Endothelial cell of umbilical vein (primary cell): ENCODE results near the gene CES5A. TPM values are rescaled to one million over a fixed set of nuclear protein-coding genes. Genes with fewer than 3 reads are reported as not detected.

Experiments used
- BruUV-seq: library from RNA; stranded (reverse); fragments of 400-500 nt; replicated peaks from 2 replicates; lab custom pipeline; 2021; lab: Mats Ljungman, UMichigan
- CTCF ChIA-PET: fragments of 300-600, 350-600 bp; sonication (Branson Sonifier 250); formaldehyde crosslinking; loops from one replicate; lab custom pipeline; 2021; ENCODE audit warnings: antibody characterized with exemption, inconsistent platforms; lab: Charles Lee
- POLR2A ChIA-PET: fragments of 300-600, 350-600 bp; sonication (Branson Sonifier 250); formaldehyde crosslinking; loops from one replicate; lab custom pipeline; 2021; ENCODE audit warnings: antibody characterized with exemption, inconsistent platforms; lab: Charles Lee
- DNase-seq: peaks from one replicate; pipeline ENCODE4 v3.0.0-alpha.2; 2011; ENCODE audit warnings: low read depth, low spot score
- FAIRE-seq: peaks from 2 replicates; lab custom pipeline; 2011; peaks lifted over from hg19 to GRCh38; lab: Jason Lieb, UNC
- H2AFZ ChIP-seq: 2 replicates; pipeline ENCODE4 v1.6.0; 2012; ENCODE audit warnings: low read depth, low read length, control low read depth, inconsistent platforms
- H3K27ac ChIP-seq: 2 replicates; pipeline ENCODE4 v1.5.1; 2011; ENCODE audit warnings: low read depth, mild to moderate bottlenecking, control low read depth, low read length, moderate library complexity; ENCODE audit not compliant: insufficient read depth
- H3K27me3 ChIP-seq, 2 experiments: 2 replicates each; pipeline versions ENCODE4 v1.6.0 to v1.6.1; 2011; ENCODE audit warnings: low read length in 2 of 2, mixed read lengths in 1 of 2; ENCODE audit not compliant: control insufficient read depth in 2 of 2, insufficient read depth in 2 of 2
- H3K36me3 ChIP-seq, 2 experiments: 2 replicates in 1 of 2; 3 replicates in 1 of 2; pipeline ENCODE4 v1.5.1; 2011; ENCODE audit warnings: low read length in 2 of 2, mild to moderate bottlenecking in 1 of 2, moderate library complexity in 1 of 2; ENCODE audit not compliant: control insufficient read depth in 2 of 2, insufficient read depth in 2 of 2; ENCODE audit errors: extremely low read depth in 1 of 2
- H3K4me1 ChIP-seq: 3 replicates; pipeline ENCODE4 v1.5.1; 2011; ENCODE audit warnings: mild to moderate bottlenecking, low read length; ENCODE audit not compliant: control insufficient read depth, insufficient read depth; ENCODE audit errors: extremely low read depth
- H3K4me2 ChIP-seq: 2 replicates; pipeline ENCODE4 v1.6.1; 2011; ENCODE audit warnings: low read length, control low read depth, mixed read lengths; ENCODE audit not compliant: insufficient read depth
- H3K4me3 ChIP-seq, 3 experiments: fragments of 200-600 bp in 1 of 3; sonication (generic), shearing (Covaris generic) in 1 of 3; replicated peaks in 1 of 3; 2 replicates each; pipeline ENCODE4 v1.5.1; 2011 to 2016; ENCODE audit warnings: control low read depth in 3 of 3, low read length in 3 of 3, mild to moderate bottlenecking in 2 of 3, inconsistent platforms in 1 of 3, low read depth in 1 of 3, moderate library complexity in 1 of 3; ENCODE audit not compliant: insufficient read depth in 1 of 3
- H3K79me2 ChIP-seq: 2 replicates; pipeline ENCODE4 v1.6.0; 2012; ENCODE audit warnings: low read length, inconsistent platforms; ENCODE audit not compliant: control insufficient read depth, insufficient read depth
- H3K9ac ChIP-seq: replicated peaks from 2 replicates; pipeline ENCODE3; 2011; ENCODE audit warnings: low read length, control low read depth; ENCODE audit not compliant: insufficient read depth; ENCODE audit errors: extremely low read depth
- H3K9me1 ChIP-seq: replicated peaks from 3 replicates; pipeline ENCODE4 v1.6.0; 2011; ENCODE audit warnings: mild to moderate bottlenecking, low read length; ENCODE audit not compliant: control insufficient read depth, insufficient read depth; ENCODE audit errors: extremely low read depth
- H3K9me3 ChIP-seq: replicated peaks from 2 replicates; pipeline ENCODE4 v1.5.1; 2012; ENCODE audit warnings: low read length, inconsistent platforms; ENCODE audit not compliant: control insufficient read depth, insufficient read depth
- H4K20me1 ChIP-seq: replicated peaks from 2 replicates; pipeline ENCODE3; 2011; ENCODE audit warnings: mild to moderate bottlenecking, low read length; ENCODE audit not compliant: control insufficient read depth, insufficient read depth; ENCODE audit errors: extremely low read depth
- EZH2 ChIP-seq: IDR thresholded peaks from 2 replicates; pipeline ENCODE4 v1.6.1; 2012; ENCODE audit warnings: borderline replicate concordance, low read depth, mild to moderate bottlenecking, moderate library complexity, low read length, inconsistent platforms; ENCODE audit not compliant: severe bottlenecking
- FOS ChIP-seq: IDR thresholded peaks from 2 replicates; pipeline ENCODE4 v1.6.1; 2011; ENCODE audit warnings: mild to moderate bottlenecking, low read length, moderate library complexity, borderline replicate concordance; ENCODE audit not compliant: insufficient read depth
- GATA2 ChIP-seq: IDR thresholded peaks from 2 replicates; pipeline ENCODE4 v1.7.0; 2011; ENCODE audit warnings: low read depth, mild to moderate bottlenecking, moderate library complexity, mixed read lengths, low read length; ENCODE audit not compliant: insufficient read length, insufficient read depth
- JUN ChIP-seq: IDR thresholded peaks from 2 replicates; pipeline ENCODE4 v1.6.1; 2011; ENCODE audit warnings: borderline replicate concordance, low read depth; ENCODE audit not compliant: insufficient read length, insufficient read depth
- MYC ChIP-seq: IDR thresholded peaks from one replicate; pipeline ENCODE4 v1.6.1; 2011; ENCODE audit warnings: mild to moderate bottlenecking, low read depth, low read length
- POLR2A ChIP-seq: IDR thresholded peaks from 2 replicates; pipeline ENCODE4 v1.6.1; 2012; ENCODE audit warnings: low read depth, mild to moderate bottlenecking, control low read depth, low read length
- POLR2AphosphoS5 ChIP-seq: IDR thresholded peaks from 2 replicates; pipeline ENCODE4 v1.6.1; 2012; ENCODE audit warnings: low read depth, mild to moderate bottlenecking, control low read depth, low read length, moderate library complexity; ENCODE audit not compliant: insufficient read depth
- dilution Hi-C: fragments of 300-500 bp; cut with MboI; formaldehyde crosslinking; loops from one replicate; pipeline ENCODE4 v1.15.0; 2019; ENCODE audit warnings: low sequenced_read_pairs; ENCODE audit not compliant: extremely low pct_ligation_motif_present
- intact Hi-C: fragments of 100-400 bp; cut with micrococcal nuclease; formaldehyde crosslinking; loops from one replicate; pipeline ENCODE4 v1.10.0; 2022
- polyA plus RNA-seq, 4 experiments: library from polyadenylated mRNA; depleted of rRNA in 3 of 4; stranded (reverse) in 3 of 4; unstranded in 1 of 4; fragments of >200 nt; gene quantifications; 2 replicates each; pipeline versions ENCODE4 v1.2.1 to v1.2.3, GENCODE V29; 2011 to 2012; ENCODE audit warnings: missing spikeins in 1 of 4
- total RNA-seq: library from RNA; stranded (reverse); gene quantifications from 2 replicates; pipeline ENCODE4 v1.2.3, GENCODE V29; 2021
- TF ChIP-seq, protein P1 (sequence below), 2 donors: IDR thresholded peaks; 1 replicate in 1 of 2; 2 replicates in 1 of 2; pipeline ENCODE4 v1.5.1; 2011; ENCODE audit warnings: low read length in 2 of 2, mild to moderate bottlenecking in 2 of 2, moderate library complexity in 2 of 2, control low read depth in 1 of 2, inconsistent platforms in 1 of 2, low read depth in 1 of 2; ENCODE audit not compliant: insufficient read depth in 1 of 2; ENCODE audit errors: extremely low read depth in 1 of 2
- TF ChIP-seq, protein P2 (sequence below): IDR thresholded peaks from 2 replicates; pipeline ENCODE4 v1.6.1; 2011; ENCODE audit not compliant: insufficient read depth, insufficient read length

The CES5A gene
- total and polyA plus RNA-seq, 2 donors (not counting 3 experiments of a cell fraction or from before 2014, with no cell fraction given) = not detected

DNA sequence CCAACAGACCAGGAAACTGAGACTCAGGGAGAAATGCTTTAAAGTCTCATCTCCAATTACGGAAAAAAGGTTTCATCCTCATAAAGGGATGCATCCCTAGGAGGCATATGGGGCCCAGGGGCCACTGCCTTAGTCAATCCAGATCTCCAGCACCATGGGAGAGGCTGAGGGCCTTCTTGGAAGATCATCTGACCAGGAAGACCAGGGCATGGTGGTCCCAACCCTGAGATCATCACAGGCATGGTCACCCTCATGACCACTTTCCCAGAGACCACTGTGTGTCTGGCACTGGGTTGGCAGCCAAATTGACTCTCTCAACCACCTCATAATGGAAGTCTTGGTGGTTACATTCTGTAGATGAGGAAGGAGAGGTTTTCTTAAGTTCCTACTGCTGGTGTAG is 23.4 kb upstream of the CES5A start:
- no TSS peak for BruUV-seq

More for the DNA sequence above, 23.4 kb upstream of the CES5A start:
- no peaks in the 10 kb centered on the region for H3K27me3 ChIP-seq
- TF ChIP-seq, protein P1, sequence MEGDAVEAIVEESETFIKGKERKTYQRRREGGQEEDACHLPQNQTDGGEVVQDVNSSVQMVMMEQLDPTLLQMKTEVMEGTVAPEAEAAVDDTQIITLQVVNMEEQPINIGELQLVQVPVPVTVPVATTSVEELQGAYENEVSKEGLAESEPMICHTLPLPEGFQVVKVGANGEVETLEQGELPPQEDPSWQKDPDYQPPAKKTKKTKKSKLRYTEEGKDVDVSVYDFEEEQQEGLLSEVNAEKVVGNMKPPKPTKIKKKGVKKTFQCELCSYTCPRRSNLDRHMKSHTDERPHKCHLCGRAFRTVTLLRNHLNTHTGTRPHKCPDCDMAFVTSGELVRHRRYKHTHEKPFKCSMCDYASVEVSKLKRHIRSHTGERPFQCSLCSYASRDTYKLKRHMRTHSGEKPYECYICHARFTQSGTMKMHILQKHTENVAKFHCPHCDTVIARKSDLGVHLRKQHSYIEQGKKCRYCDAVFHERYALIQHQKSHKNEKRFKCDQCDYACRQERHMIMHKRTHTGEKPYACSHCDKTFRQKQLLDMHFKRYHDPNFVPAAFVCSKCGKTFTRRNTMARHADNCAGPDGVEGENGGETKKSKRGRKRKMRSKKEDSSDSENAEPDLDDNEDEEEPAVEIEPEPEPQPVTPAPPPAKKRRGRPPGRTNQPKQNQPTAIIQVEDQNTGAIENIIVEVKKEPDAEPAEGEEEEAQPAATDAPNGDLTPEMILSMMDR (IDR thresholded peaks at IDR 0.05; ENCODE audit: extremely low read depth in 1 of 2, insufficient read depth in 1 of 2, low read depth in 1 of 2, low read length in 2 of 2) = no peak
- TF ChIP-seq MYC (no peak), EZH2 (no peak), POLR2A (no peak), JUN (no peak), GATA2 (no peak), FOS (no peak), POLR2AphosphoS5 (no peak)
- TF ChIP-seq, protein P2, sequence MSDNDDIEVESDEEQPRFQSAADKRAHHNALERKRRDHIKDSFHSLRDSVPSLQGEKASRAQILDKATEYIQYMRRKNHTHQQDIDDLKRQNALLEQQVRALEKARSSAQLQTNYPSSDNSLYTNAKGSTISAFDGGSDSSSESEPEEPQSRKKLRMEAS = no peak
- DNase-seq (no peak), FAIRE-seq (no peak)
- H3K9me3 ChIP-seq = no peaks in the 10 kb centered on the region
- H3K79me2 ChIP-seq = no peaks in the 10 kb centered on the region
- H3K27ac ChIP-seq = no peak overlapping the region
- POLR2A ChIA-PET = no interaction called here
- no peaks in the 10 kb centered on the region for H3K36me3 ChIP-seq
- no peak overlapping the region for H3K9ac ChIP-seq
- dilution Hi-C loops (no loop called here), intact Hi-C loops (no loop called here)
- H2AFZ ChIP-seq = no peak overlapping the region
- no peaks in the 10 kb centered on the region for H3K4me1 ChIP-seq
- no peaks in the 10 kb centered on the region for H4K20me1 ChIP-seq
- H3K4me3 ChIP-seq = no peak overlapping the region
- CTCF ChIA-PET = no interaction called here
- no peak overlapping the region for H3K4me2 ChIP-seq
- no peaks in the 10 kb centered on the region for H3K9me1 ChIP-seq
